PC-9 (cell line): Measurements from ENCODE around the gene ZNF3. TPM values are rescaled to one million over a fixed set of nuclear protein-coding genes. Genes with fewer than 3 reads are reported as not detected.

Experiments used
- BruUV-seq: library from RNA; stranded (reverse); fragments of 400-500 nt; replicated peaks from 2 replicates; lab custom pipeline; 2021; lab: Mats Ljungman, UMichigan
- CTCF ChIA-PET: fragments of 300-600 bp; sonication (Branson Sonifier 250); formaldehyde crosslinking; loops from one replicate; lab custom pipeline; 2022; ENCODE audit warnings: antibody characterized with exemption; lab: Charles Lee
- POLR2A ChIA-PET: fragments of 300-600 bp; sonication (Branson Sonifier 250); formaldehyde crosslinking; loops from one replicate; lab custom pipeline; 2022; ENCODE audit warnings: antibody characterized with exemption; ENCODE audit not compliant: unreplicated experiment; lab: Charles Lee
- DNase-seq, 2 experiments: peaks; one replicate each; pipeline versions ENCODE4 v3.0.0 to v3.0.0-alpha.2; 2015 to 2022; ENCODE audit warnings: mixed read lengths in 1 of 2
- H2AFZ ChIP-seq: fragments of 200-600 bp; sonication (generic); 2 replicates; pipeline ENCODE4 v1.8.1; 2017; ENCODE audit warnings: antibody characterized with exemption
- H3F3A ChIP-seq: fragments of 200-600 bp; sonication (generic); 2 replicates; pipeline ENCODE4 v1.8.1; 2017; ENCODE audit warnings: antibody characterized with exemption, mild to moderate bottlenecking, low read depth; ENCODE audit not compliant: insufficient read depth
- H3K27ac ChIP-seq: fragments of 200-600 bp; sonication (generic); 2 replicates; pipeline ENCODE4 v1.6.1; 2016; ENCODE audit warnings: mixed run types
- H3K27me3 ChIP-seq: fragments of 200-600 bp; sonication (generic); 2 replicates; pipeline ENCODE4 v1.6.1; 2016; ENCODE audit warnings: low read depth, mixed run types; ENCODE audit not compliant: insufficient read depth
- H3K36me3 ChIP-seq: fragments of 200-600 bp; sonication (generic); 2 replicates; pipeline ENCODE4 v1.6.1; 2016; ENCODE audit warnings: low read depth, mixed run types
- H3K4me1 ChIP-seq: fragments of 200-600 bp; sonication (generic); replicated peaks from 2 replicates; pipeline ENCODE4 v1.6.1; 2016; ENCODE audit warnings: mixed run types; ENCODE audit not compliant: insufficient read depth
- H3K4me2 ChIP-seq: fragments of 200-600 bp; sonication (generic); 2 replicates; pipeline ENCODE4 v1.6.1; 2017; ENCODE audit warnings: mixed run types
- H3K4me3 ChIP-seq: fragments of 200-600 bp; sonication (generic); 2 replicates; pipeline ENCODE4 v1.6.1; 2016; ENCODE audit warnings: mixed run types
- H3K79me2 ChIP-seq: fragments of 200-600 bp; sonication (generic); 2 replicates; pipeline ENCODE4 v1.6.1; 2017; ENCODE audit warnings: low read depth, mixed run types
- H3K9me2 ChIP-seq: fragments of 200-600 bp; sonication (generic); 2 replicates; pipeline ENCODE4 v1.8.1; 2017; ENCODE audit warnings: mild to moderate bottlenecking; ENCODE audit not compliant: insufficient read depth
- H3K9me3 ChIP-seq: fragments of 200-600 bp; sonication (generic); 2 replicates; pipeline ENCODE4 v1.8.1; 2016; ENCODE audit warnings: low read depth; ENCODE audit not compliant: insufficient read depth
- H4K20me1 ChIP-seq: fragments of 200-600 bp; sonication (generic); 2 replicates; pipeline ENCODE4 v1.8.1; 2017; ENCODE audit not compliant: insufficient read depth
- EZH2 ChIP-seq: fragments of 200-600 bp; sonication (generic); IDR thresholded peaks from 2 replicates; pipeline ENCODE4 v1.8.0; 2017; ENCODE audit warnings: antibody characterized with exemption, low read depth
- intact Hi-C: fragments of 100-400 bp; cut with micrococcal nuclease; formaldehyde crosslinking; loops from one replicate; pipeline ENCODE4 v1.10.0; 2022; ENCODE audit not compliant: unreplicated experiment
- total RNA-seq: library from RNA; stranded (reverse); gene quantifications from 2 replicates; pipeline ENCODE4 v1.2.3, GENCODE V29; 2021
- TF ChIP-seq, protein P1 (sequence below): fragments of 200-600 bp; sonication (generic); conservative IDR thresholded peaks from 2 replicates; pipeline ENCODE4 v1.6.1; 2017; ENCODE audit warnings: mixed run types, antibody characterized with exemption, mild to moderate bottlenecking, moderate library complexity

The ZNF3 gene
- total RNA-seq, 1 experiment from 2014 or later = 39.0 TPM

DNA sequence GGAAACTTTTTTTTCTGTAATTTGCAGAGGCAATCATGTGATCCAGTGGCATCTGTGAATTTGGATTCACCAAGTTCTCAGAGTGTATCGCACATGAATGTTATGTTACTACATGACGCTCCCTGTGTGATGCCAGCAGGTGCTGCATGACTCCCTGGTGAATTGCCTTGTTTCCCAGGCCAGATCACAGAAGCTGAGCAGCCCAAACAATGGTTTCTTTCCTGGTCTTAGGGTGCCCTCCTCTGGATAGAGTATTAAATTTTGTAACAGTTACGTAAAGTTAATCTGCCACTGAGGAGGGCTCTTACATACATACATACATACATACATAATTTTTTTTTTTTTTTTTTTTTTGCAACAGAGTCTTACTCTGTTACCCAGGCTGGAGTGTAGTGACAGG lies 28.3 kb downstream of the ZNF3 start:
- Histone ChIP-seq H3K27me3 (no peaks in the 10 kb centered on the region), H3K4me1 (peaks cover 9% of the 10 kb centered on the region; the same call in 1 of the 2 replicates), H3K9me2 (no peaks in the 10 kb centered on the region), H3K4me3 (no peak overlapping the region), H4K20me1 (no peaks in the 10 kb centered on the region), H3K27ac (no peak overlapping the region), H3K4me2 (no peak overlapping the region), H3F3A (peaks cover 28% of the 10 kb centered on the region; the same call in 1 of the 2 replicates), H2AFZ (no peak overlapping the region), H3K36me3 (0 out of 2 replicates have a peak, but pooled peaks cover 7% of the 10 kb centered on the region), H3K9me3 (no peaks in the 10 kb centered on the region), H3K79me2 (peaks cover 9% of the 10 kb centered on the region; the same call in 1 of the 2 replicates)
- peak; percentile 34 to 63 for DNase-seq
- intact Hi-C loops = loop anchor here (1.0 to 2.0 kb wide), 2 partner anchors 59 to 140 kb away; no protein-coding TSS in a partner anchor
- ChIA-PET CTCF (interaction anchor here (0.6 to 1.3 kb wide), 6 partner anchors 15 to 1060 kb away, joined by 3 to 15 read pairs (median 9); no protein-coding TSS in a partner anchor), POLR2A (interaction anchor here (0.5 kb wide), 3 partner anchors 38 to 531 kb away, joined by 3 to 53 read pairs (median 12); partner anchors contain the start of gene ZKSCAN1)
- no peak for TF ChIP-seq EZH2
- TF ChIP-seq, protein P1, sequence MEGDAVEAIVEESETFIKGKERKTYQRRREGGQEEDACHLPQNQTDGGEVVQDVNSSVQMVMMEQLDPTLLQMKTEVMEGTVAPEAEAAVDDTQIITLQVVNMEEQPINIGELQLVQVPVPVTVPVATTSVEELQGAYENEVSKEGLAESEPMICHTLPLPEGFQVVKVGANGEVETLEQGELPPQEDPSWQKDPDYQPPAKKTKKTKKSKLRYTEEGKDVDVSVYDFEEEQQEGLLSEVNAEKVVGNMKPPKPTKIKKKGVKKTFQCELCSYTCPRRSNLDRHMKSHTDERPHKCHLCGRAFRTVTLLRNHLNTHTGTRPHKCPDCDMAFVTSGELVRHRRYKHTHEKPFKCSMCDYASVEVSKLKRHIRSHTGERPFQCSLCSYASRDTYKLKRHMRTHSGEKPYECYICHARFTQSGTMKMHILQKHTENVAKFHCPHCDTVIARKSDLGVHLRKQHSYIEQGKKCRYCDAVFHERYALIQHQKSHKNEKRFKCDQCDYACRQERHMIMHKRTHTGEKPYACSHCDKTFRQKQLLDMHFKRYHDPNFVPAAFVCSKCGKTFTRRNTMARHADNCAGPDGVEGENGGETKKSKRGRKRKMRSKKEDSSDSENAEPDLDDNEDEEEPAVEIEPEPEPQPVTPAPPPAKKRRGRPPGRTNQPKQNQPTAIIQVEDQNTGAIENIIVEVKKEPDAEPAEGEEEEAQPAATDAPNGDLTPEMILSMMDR = peak; percentile 53
- no TSS peak for BruUV-seq

GRCh38 chr7:100051611-100052010 lies 29.9 kb downstream of the ZNF3 start:
- H3K27me3 ChIP-seq = no peaks in the 10 kb centered on the region
- BruUV-seq = no TSS peak
- H3K9me3 ChIP-seq = no peaks in the 10 kb centered on the region
- no peak overlapping the region for H3K27ac ChIP-seq
- no peaks in the 10 kb centered on the region for H4K20me1 ChIP-seq
- no peak overlapping the region for H3K4me3 ChIP-seq
- DNase-seq = no peak
- peaks cover 30% of the 10 kb centered on the region; the same call in 1 of the 2 replicates for H3F3A ChIP-seq
- H3K36me3 ChIP-seq = no peaks in the 10 kb centered on the region
- H3K4me2 ChIP-seq = no peak overlapping the region
- POLR2A ChIA-PET = no interaction called here
- CTCF ChIA-PET = interaction anchor here (0.6 kb wide), 1 partner anchor 202 kb away, joined by 3 read pairs; no protein-coding TSS in a partner anchor
- H3K79me2 ChIP-seq = peaks cover 9% of the 10 kb centered on the region; the same call in 1 of the 2 replicates
- H2AFZ ChIP-seq = no peak overlapping the region
- no peaks in the 10 kb centered on the region for H3K9me2 ChIP-seq
- intact Hi-C loops = loop anchor here (2.0 kb wide), 1 partner anchor 139 kb away; no protein-coding TSS in a partner anchor
- TF ChIP-seq, protein P1 = no peak
- TF ChIP-seq EZH2 = no peak
- H3K4me1 ChIP-seq = peaks cover 9% of the 10 kb centered on the region; the same call in 1 of the 2 replicates

DNA sequence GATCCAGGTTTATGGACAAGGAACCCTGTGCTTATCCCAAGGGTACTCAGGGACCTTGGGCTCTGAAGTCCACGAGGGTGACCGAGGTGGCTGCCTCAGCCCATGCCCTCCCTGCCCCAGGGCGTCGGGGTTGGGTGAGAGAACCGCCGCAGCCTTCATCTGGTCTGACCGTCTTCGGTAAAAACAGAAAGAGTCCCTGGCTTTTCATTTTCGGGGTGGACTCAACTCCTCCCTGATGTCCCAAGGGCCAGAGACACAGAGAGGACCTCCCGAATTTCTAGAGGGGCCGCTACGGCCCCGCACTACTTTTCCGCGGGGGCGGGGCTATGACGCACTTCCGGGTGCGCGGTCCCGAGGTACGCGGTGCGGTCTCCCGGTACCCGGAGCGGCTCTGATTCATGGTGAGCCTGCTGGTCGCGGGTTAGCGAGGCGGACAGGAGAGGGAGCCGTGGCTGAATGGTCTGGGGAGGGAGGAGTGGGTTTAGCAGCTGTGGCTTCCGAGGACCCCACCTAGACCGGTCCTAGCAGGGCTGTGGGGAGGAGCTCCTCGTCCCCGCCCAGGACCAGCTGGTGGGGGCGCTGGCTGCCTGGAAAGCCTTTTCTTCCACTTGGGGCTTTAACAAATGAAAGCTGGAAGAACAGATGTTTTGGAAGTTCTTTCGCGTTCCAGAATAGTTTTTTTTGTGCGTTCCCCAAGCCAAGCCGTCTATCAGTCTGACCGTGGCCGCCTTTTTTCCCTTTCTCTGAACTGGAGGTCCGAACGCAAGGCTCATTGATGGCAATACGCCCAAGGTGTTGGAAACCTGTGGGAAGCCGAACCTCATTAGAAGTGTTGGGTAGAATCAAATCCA lies 31.9 kb downstream of the ZNF3 start, which contains the start of gene ZSCAN21:
ZSCAN21 (plus strand) TSS at position 334 of the 851 bp plus-strand sequence. CDS start 7,233 bp downstream, outside the sequence.
- peaks cover 9% of the 10 kb centered on the region; the same call in 1 of the 2 replicates for H3K79me2 ChIP-seq
- BruUV-seq = TSS peak; percentile 68

More for the DNA sequence above, 31.9 kb downstream of the ZNF3 start, which contains the start of gene ZSCAN21:
- Histone ChIP-seq H3K27ac (peak within 1 kb of the TSS; percentile 65), H3K36me3 (no peaks in the 10 kb centered on the region), H3K9me2 (no peaks in the 10 kb centered on the region), H3K9me3 (no peaks in the 10 kb centered on the region), H4K20me1 (no peaks in the 10 kb centered on the region), H2AFZ (peak within 1 kb of the TSS; percentile 98), H3F3A (peaks cover 30% of the 10 kb centered on the region; the same call in 1 of the 2 replicates), H3K4me2 (peak within 1 kb of the TSS; percentile 96), H3K27me3 (no peaks in the 10 kb centered on the region), H3K4me1 (peaks cover 9% of the 10 kb centered on the region; the same call in 1 of the 2 replicates), H3K4me3 (peak within 1 kb of the TSS; percentile 89)
- ChIA-PET POLR2A (no interaction called here), CTCF (interaction anchor here (0.6 kb wide), 1 partner anchor 13 kb away, joined by 4 read pairs; no protein-coding TSS in a partner anchor)
- DNase-seq = peak; percentile 54 to 81
- TF ChIP-seq, protein P1 = no peak; the same call in 1 of the 2 replicates
- TF ChIP-seq EZH2 = no peak
- intact Hi-C loops = loop anchor here (2.0 kb wide), 2 partner anchors 31 to 33 kb away; partner anchors contain the start of gene ZNF3
